Endodermal cell (in vitro differentiated cells): Measurements from ENCODE around the gene PCMTD2. TPM values are rescaled to one million over a fixed set of nuclear protein-coding genes. Genes with fewer than 3 reads are reported as not detected.

Experiments used
- DNase-seq: peaks from one replicate; pipeline ENCODE4 v3.0.0-alpha.2; 2017
- H3K27ac ChIP-seq: 2 replicates; pipeline ENCODE4 v1.5.1; 2013; ENCODE audit warnings: mild to moderate bottlenecking, low read depth, low read length, moderate library complexity
- H3K27me3 ChIP-seq: 2 replicates; pipeline ENCODE4 v1.6.1; 2013; ENCODE audit warnings: mild to moderate bottlenecking, low read length, moderate library complexity; ENCODE audit not compliant: insufficient read depth, control insufficient read depth, poor library complexity, severe bottlenecking
- H3K36me3 ChIP-seq: 2 replicates; pipeline ENCODE4 v1.7.0; 2013; ENCODE audit warnings: mild to moderate bottlenecking, low read length, moderate library complexity; ENCODE audit not compliant: control insufficient read depth, insufficient read depth
- H3K4me1 ChIP-seq: one replicate; pipeline ENCODE4 v1.7.0; 2013; ENCODE audit warnings: low read length; ENCODE audit not compliant: control insufficient read depth, insufficient read depth
- H3K4me3 ChIP-seq: 2 replicates; pipeline ENCODE4 v1.5.1; 2013; ENCODE audit warnings: mild to moderate bottlenecking, low read length, moderate library complexity
- H3K9ac ChIP-seq: 2 replicates; pipeline ENCODE4 v1.6.1; 2013; ENCODE audit warnings: mild to moderate bottlenecking, low read length, moderate library complexity; ENCODE audit not compliant: poor library complexity, severe bottlenecking; ENCODE audit errors: extremely low read depth
- H3K9me3 ChIP-seq: 2 replicates; pipeline ENCODE4 v1.6.1; 2013; ENCODE audit warnings: mild to moderate bottlenecking, low read length, moderate library complexity; ENCODE audit not compliant: control insufficient read depth
- H3K27ac Mint-ChIP-seq: 2 replicates; pipeline ENCODE4 v1.8.0; 2020; ENCODE audit warnings: mixed read lengths
- H3K27me3 Mint-ChIP-seq: 2 replicates; pipeline ENCODE4 v1.8.0; 2021; ENCODE audit warnings: mild to moderate bottlenecking, mixed read lengths; ENCODE audit not compliant: insufficient read depth
- H3K36me3 Mint-ChIP-seq: 2 replicates; pipeline ENCODE4 v1.8.0; 2020; ENCODE audit warnings: low read depth, mixed read lengths
- H3K4me1 Mint-ChIP-seq: 2 replicates; pipeline ENCODE4 v1.8.0; 2020; ENCODE audit warnings: mixed read lengths
- H3K4me3 Mint-ChIP-seq: 2 replicates; pipeline ENCODE4 v1.8.0; 2020; ENCODE audit warnings: mild to moderate bottlenecking, moderate library complexity, mixed read lengths
- H3K9me3 Mint-ChIP-seq: 2 replicates; pipeline ENCODE4 v1.8.0; 2020; ENCODE audit warnings: mild to moderate bottlenecking, mixed read lengths
- CTCF ChIP-seq: fragments of 200-600 bp; sonication (generic); conservative IDR thresholded peaks from 2 replicates; pipeline ENCODE4 v1.5.0; 2021; ENCODE audit warnings: antibody characterized with exemption, mild to moderate bottlenecking
- WGBS, 2 experiments: methylation state at CpG; one replicate each; pipeline versions ENCODE4 v1.1.5 to v1.1.7; 2013; ENCODE audit warnings: missing lambda C conversion rate in 2 of 2, mixed read lengths in 1 of 2; ENCODE audit not compliant: insufficient coverage in 1 of 2, insufficient read length in 1 of 2; 5-methylcytosine and 5-hydroxymethylcytosine counted together
- total RNA-seq, 2 donors: library from RNA; stranded (reverse); fragmentation: NEBNext Ultra II Directional in 1 of 2; extraction: Animal tissue kit (Norgen Biotek cat#: 25700) in 1 of 2; gene quantifications; 2 replicates in 1 of 2; 3 replicates in 1 of 2; pipeline ENCODE4 v1.2.1, GENCODE V29; 2021

PCMTD2 gene
- total RNA-seq, 2 donors from 2014 or later = 145 to 158 TPM

DNA sequence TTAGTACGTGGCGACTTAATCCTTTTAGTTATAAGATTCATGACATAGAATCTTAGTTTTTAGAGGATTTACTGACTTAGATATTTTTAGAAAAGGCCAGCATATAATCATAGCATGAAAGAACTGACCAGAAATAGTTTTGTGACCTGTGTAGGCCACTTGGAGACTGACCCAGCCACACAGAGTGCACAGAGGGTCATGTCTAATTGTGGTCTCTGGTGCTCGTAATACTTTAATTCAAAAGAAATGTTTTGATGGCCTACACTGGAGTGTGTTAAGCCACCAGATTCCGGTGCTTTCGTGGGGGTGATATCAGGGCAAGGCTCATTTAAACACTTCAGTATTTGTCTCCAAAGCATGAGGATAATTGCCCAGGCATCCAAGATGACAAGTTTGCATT lies 11.4 kb downstream of the PCMTD2 start:
- Histone ChIP-seq H3K4me3 (no peak overlapping the region), H3K9me3 (no peaks in the 10 kb centered on the region), H3K36me3 (peaks cover 38% of the 10 kb centered on the region), H3K9ac (no peak overlapping the region), H3K27ac (no peak overlapping the region), H3K4me1 (no peaks in the 10 kb centered on the region), H3K27me3 (no peaks in the 10 kb centered on the region)
- no peaks in the 10 kb centered on the region for H3K27me3 Mint-ChIP-seq
- H3K36me3 Mint-ChIP-seq = peaks cover 81% of the 10 kb centered on the region
- peaks cover 18% of the 10 kb centered on the region for H3K4me1 Mint-ChIP-seq
- no peak overlapping the region for H3K27ac Mint-ChIP-seq
- 95 to 100% methylated on average over 1 to 5 of the region's 5 CpGs for WGBS, 2 experiments
- TF ChIP-seq CTCF = no peak
- DNase-seq = no peak
- no peak overlapping the region for H3K4me3 Mint-ChIP-seq
- peaks cover 2% of the 10 kb centered on the region for H3K9me3 Mint-ChIP-seq

DNA sequence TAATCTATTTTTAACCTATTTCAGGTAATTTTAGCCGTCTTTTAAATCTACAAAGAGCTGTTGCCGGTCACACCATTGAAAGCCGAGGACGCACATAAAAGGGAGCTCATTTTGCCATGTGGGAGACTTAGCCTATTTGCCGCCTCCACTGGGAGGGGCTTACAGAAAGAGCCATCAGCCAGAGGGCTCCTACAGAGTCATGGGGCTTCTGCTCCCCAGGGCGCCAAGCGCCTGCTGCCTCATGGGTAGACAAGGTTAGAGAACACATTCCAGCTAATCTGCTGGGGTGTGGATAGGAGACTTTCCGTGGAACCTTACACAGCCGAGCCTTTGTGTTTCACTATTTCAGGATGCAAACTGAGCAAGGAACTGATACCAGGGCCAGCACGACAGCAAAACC lies 12.6 kb downstream of the PCMTD2 start:
- Histone ChIP-seq H3K27ac (no peak overlapping the region), H3K4me1 (no peaks in the 10 kb centered on the region), H3K9me3 (no peaks in the 10 kb centered on the region), H3K27me3 (no peaks in the 10 kb centered on the region), H3K36me3 (peaks cover 34% of the 10 kb centered on the region), H3K9ac (no peak overlapping the region), H3K4me3 (no peak overlapping the region)
- no peak overlapping the region for H3K27ac Mint-ChIP-seq
- TF ChIP-seq CTCF = no peak
- H3K4me1 Mint-ChIP-seq = peaks cover 10% of the 10 kb centered on the region
- peaks cover 2% of the 10 kb centered on the region for H3K9me3 Mint-ChIP-seq
- 83 to 87% methylated on average over 7 to 10 of the region's 10 CpGs for WGBS, 2 experiments
- peaks cover 77% of the 10 kb centered on the region for H3K36me3 Mint-ChIP-seq
- DNase-seq = no peak
- H3K27me3 Mint-ChIP-seq = no peaks in the 10 kb centered on the region
- no peak overlapping the region for H3K4me3 Mint-ChIP-seq

DNA sequence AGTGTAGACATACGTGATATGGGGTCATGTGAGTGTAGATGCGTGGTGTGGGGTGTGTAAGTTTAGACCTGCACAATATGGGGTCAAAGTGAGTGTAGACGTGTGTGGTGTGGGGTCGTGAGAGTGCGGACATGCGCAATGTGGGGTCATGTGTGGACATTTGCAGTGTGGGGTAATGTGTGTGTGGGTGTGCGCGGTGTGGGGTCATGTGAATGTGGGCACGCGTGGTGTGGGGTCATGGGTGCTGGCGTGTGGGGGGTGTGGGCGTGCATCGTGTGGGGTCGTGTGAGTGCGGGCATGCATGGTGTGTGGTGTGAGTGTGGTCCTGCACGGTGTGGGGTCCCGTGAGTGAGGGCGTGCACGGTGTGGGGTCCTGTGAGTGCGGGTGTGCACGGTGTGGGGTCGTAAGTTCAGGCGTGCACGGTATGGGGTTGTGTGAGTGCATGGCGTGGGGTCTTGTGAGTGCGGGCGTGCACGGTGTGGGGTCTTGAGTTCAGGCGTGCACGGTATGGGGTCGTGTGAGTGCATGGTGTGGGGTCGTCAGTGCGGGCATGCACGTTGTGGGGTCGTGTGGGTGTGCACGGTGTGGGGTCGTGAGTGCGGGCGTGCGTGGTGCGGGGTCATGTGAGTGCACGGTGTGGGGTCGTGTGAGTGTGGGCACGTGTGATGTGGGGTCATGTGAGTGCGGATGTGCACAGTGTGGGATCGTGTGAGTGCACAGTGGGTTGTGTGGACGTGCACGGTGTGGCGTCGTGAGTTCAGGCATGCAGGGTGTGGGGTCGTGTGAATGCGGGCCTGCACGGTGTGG lies 14.3 kb downstream of the PCMTD2 start:
- Mint-ChIP-seq H3K27me3 (no peaks in the 10 kb centered on the region), H3K9me3 (peaks cover 2% of the 10 kb centered on the region), H3K27ac (no peak overlapping the region), H3K4me1 (peaks cover 3% of the 10 kb centered on the region), H3K4me3 (no peak overlapping the region), H3K36me3 (peaks cover 73% of the 10 kb centered on the region)
- Histone ChIP-seq H3K9ac (no peak overlapping the region), H3K4me3 (no peak overlapping the region), H3K36me3 (peaks cover 40% of the 10 kb centered on the region), H3K4me1 (no peaks in the 10 kb centered on the region), H3K27me3 (no peaks in the 10 kb centered on the region), H3K27ac (no peak overlapping the region), H3K9me3 (no peaks in the 10 kb centered on the region)
- no peak for TF ChIP-seq CTCF
- no peak for DNase-seq
- WGBS, 2 experiments = 97 to 98% methylated on average over 34 to 52 of the region's 53 CpGs
